HepG2 (cell line): ENCODE results near the gene ANKRD11. TPM values are rescaled to one million over a fixed set of nuclear protein-coding genes. Genes with fewer than 3 reads are reported as not detected.

Experiments used
- ATAC-seq: fragments of 200-7000 bp; cut with Tn5 transposase; 3 replicates; pipeline ENCODE4 v1.9.1; 2020; ENCODE audit warnings: mild to moderate bottlenecking, moderate library complexity
- BruUV-seq: library from RNA; stranded (reverse); fragments of 400-500 nt; replicated peaks from 2 replicates; lab custom pipeline; 2021; lab: Mats Ljungman, UMichigan
- CTCF ChIA-PET: fragments of 300-600 bp; formaldehyde crosslinking; extraction: SDS; loops from one replicate; lab custom pipeline; 2021; ENCODE audit warnings: low total read pairs, inconsistent platforms, low intra/inter-chr PET ratio; lab: Yijun Ruan, JAX
- POLR2A ChIA-PET: fragments of 350-600 bp; sonication (Branson Sonifier 250); formaldehyde crosslinking; loops from one replicate; lab custom pipeline; 2020; ENCODE audit warnings: antibody characterized with exemption, inconsistent platforms; lab: Yijun Ruan, JAX
- DNase-seq: peaks from one replicate; pipeline ENCODE4 v3.0.0-alpha.2; 2015; ENCODE audit warnings: low spot score
- FAIRE-seq: peaks from 3 replicates; lab custom pipeline; 2011; peaks lifted over from hg19 to GRCh38; lab: Jason Lieb, UNC
- H2AFZ ChIP-seq: one replicate; pipeline ENCODE4 v1.6.1; 2011; ENCODE audit warnings: low read length, inconsistent platforms
- H3K27ac ChIP-seq: fragments of 300-600 bp; 3 replicates; pipeline ENCODE4 v1.8.0; 2011; ENCODE audit warnings: mixed run types, mild to moderate bottlenecking, mixed read lengths, low read length, inconsistent platforms; ENCODE audit not compliant: insufficient read depth; ENCODE audit errors: extremely low read length
- H3K27me3 ChIP-seq, 2 experiments: fragments of 200-600 bp in 1 of 2; 2 replicates in 1 of 2; 3 replicates in 1 of 2; pipeline versions ENCODE4 v1.6.0 to v1.8.0; 2011; ENCODE audit warnings: low read length in 2 of 2, mild to moderate bottlenecking in 2 of 2, moderate library complexity in 2 of 2, inconsistent platforms in 1 of 2; ENCODE audit not compliant: insufficient read depth in 2 of 2, control insufficient read depth in 1 of 2
- H3K36me3 ChIP-seq, 2 experiments: fragments of 200-600 bp in 1 of 2; replicated peaks in 1 of 2; 2 replicates in 1 of 2; 3 replicates in 1 of 2; pipeline versions ENCODE4 v1.5.1 to v1.8.0; 2011; ENCODE audit warnings: low read length in 2 of 2, inconsistent platforms in 1 of 2; ENCODE audit not compliant: insufficient read depth in 2 of 2, control insufficient read depth in 1 of 2
- H3K4me1 ChIP-seq: 2 replicates; pipeline ENCODE4 v1.5.1; 2012; ENCODE audit warnings: low read length, inconsistent platforms; ENCODE audit not compliant: insufficient read depth
- H3K4me2 ChIP-seq: 2 replicates; pipeline ENCODE4 v1.6.0; 2011; ENCODE audit warnings: low read depth, low read length, inconsistent platforms
- H3K4me3 ChIP-seq, 3 experiments: fragments of 200-600 bp in 1 of 3; sonication (generic), shearing (Covaris generic) in 1 of 3; replicated peaks in 1 of 3; 2 replicates each; pipeline ENCODE4 v1.5.1; 2011 to 2016; ENCODE audit warnings: low read length in 3 of 3, inconsistent platforms in 2 of 3, low read depth in 2 of 3, mild to moderate bottlenecking in 2 of 3, control low read depth in 1 of 3, mixed read lengths in 1 of 3; ENCODE audit not compliant: insufficient read depth in 1 of 3
- H3K79me2 ChIP-seq: one replicate; pipeline ENCODE4 v1.6.1; 2011; ENCODE audit warnings: low read length, inconsistent platforms; ENCODE audit not compliant: insufficient read depth
- H3K9ac ChIP-seq: 2 replicates; pipeline ENCODE4 v1.6.0; 2011; ENCODE audit warnings: mild to moderate bottlenecking, low read depth, low read length, inconsistent platforms; ENCODE audit not compliant: insufficient read depth
- H3K9me3 ChIP-seq: 2 replicates; pipeline ENCODE4 v1.5.1; 2012; ENCODE audit warnings: mild to moderate bottlenecking, low read length
- H4K20me1 ChIP-seq: 2 replicates; pipeline ENCODE4 v1.6.0; 2011; ENCODE audit warnings: inconsistent platforms, mild to moderate bottlenecking, low read length, moderate library complexity; ENCODE audit not compliant: insufficient read depth
- AGO2 ChIP-seq: fragments of 200-400 bp; formaldehyde crosslinking; optimal IDR thresholded peaks from 2 replicates; pipeline ENCODE3; 2017; ENCODE audit warnings: mild to moderate bottlenecking, low read depth, low read length, moderate library complexity
- JDP2 ChIP-seq: sonication (generic); formaldehyde crosslinking; IDR thresholded peaks from 2 replicates; pipeline ENCODE4 v1.8.1; 2022; ENCODE audit warnings: missing genetic modification reagents, borderline replicate concordance
- KAT2B ChIP-seq: fragments of 150-350 bp; IDR thresholded peaks from 2 replicates; pipeline ENCODE4 v1.6.1; 2014; ENCODE audit warnings: low read depth, low read length, borderline replicate concordance
- MAZ ChIP-seq, 2 experiments: sonication (generic) in 1 of 2; formaldehyde crosslinking in 1 of 2; IDR thresholded peaks; 2 replicates each; pipeline versions ENCODE4 v1.5.0 to v1.6.1; 2012 to 2020; ENCODE audit warnings: low read depth in 2 of 2, mild to moderate bottlenecking in 2 of 2, borderline replicate concordance in 1 of 2, improper control_type of control experiment in 1 of 2, low read length in 1 of 2, missing genetic modification reagents in 1 of 2, moderate library complexity in 1 of 2
- MTF2 ChIP-seq: sonication (generic); formaldehyde crosslinking; IDR thresholded peaks from 2 replicates; pipeline ENCODE4 v1.5.0; 2020; ENCODE audit warnings: missing genetic modification reagents, borderline replicate concordance
- PCBP1 ChIP-seq: fragments of 200-400 bp; formaldehyde crosslinking; IDR thresholded peaks from 2 replicates; pipeline ENCODE4 v1.6.1; 2017; ENCODE audit warnings: mild to moderate bottlenecking, low read depth, low read length, borderline replicate concordance
- RARA ChIP-seq: IDR thresholded peaks from 2 replicates; pipeline ENCODE4 v1.6.1; 2016; ENCODE audit warnings: missing genetic modification reagents, missing compliant biosample characterization
- RBM22 ChIP-seq: fragments of 200-400 bp; formaldehyde crosslinking; optimal IDR thresholded peaks from 2 replicates; pipeline ENCODE3; 2017; ENCODE audit warnings: mild to moderate bottlenecking, low read length, moderate library complexity
- SSRP1 ChIP-seq: IDR thresholded peaks from 2 replicates; pipeline ENCODE4 v1.6.1; 2016; ENCODE audit warnings: control low read depth
- ZBTB38 ChIP-seq: sonication (generic); formaldehyde crosslinking; IDR thresholded peaks from 2 replicates; pipeline ENCODE4 v1.5.1; 2020; ENCODE audit warnings: mild to moderate bottlenecking, missing genetic modification reagents
- ZNF207 ChIP-seq: fragments of 450-650 bp; IDR thresholded peaks from 2 replicates; pipeline ENCODE4 v1.6.1; 2016; ENCODE audit warnings: antibody characterized with exemption, borderline replicate concordance
- ZNF232 ChIP-seq: sonication (generic); formaldehyde crosslinking; IDR thresholded peaks from 2 replicates; pipeline ENCODE4 v1.4.0; 2020; ENCODE audit warnings: missing genetic modification reagents, borderline replicate concordance
- ZNF572 ChIP-seq: sonication (generic); formaldehyde crosslinking; IDR thresholded peaks from 2 replicates; pipeline ENCODE4 v1.5.1; 2020; ENCODE audit warnings: mild to moderate bottlenecking, missing genetic modification reagents
- WGBS: methylation state at CpG from one replicate; pipeline ENCODE4 v1.1.6; 2017; ENCODE audit warnings: low lambda C conversion rate; 5-methylcytosine and 5-hydroxymethylcytosine counted together
- in situ Hi-C: cut with HindIII; loops from 2 replicates; pipeline ENCODE4 v1.10.0; 2017; ENCODE audit warnings: low pct_unique_long_range_greater_than_20kb; ENCODE audit not compliant: extremely low pct_ligation_motif_present
- intact Hi-C: fragments of 100-400 bp; cut with micrococcal nuclease; formaldehyde crosslinking; loops from one replicate; pipeline ENCODE4 v1.10.0; 2022; ENCODE audit not compliant: unreplicated experiment
- polyA plus RNA-seq, 8 experiments: library from polyadenylated mRNA; depleted of rRNA in 3 of 8; stranded (reverse) in 7 of 8; unstranded in 1 of 8; fragments of >200 nt; fragmentation: Illumina TruSeq in 4 of 8; extraction: Trizol in 4 of 8; gene quantifications; 2 replicates each; pipeline versions ENCODE4 v1.2.1 to v1.2.3, GENCODE V29; 2011 to 2016; ENCODE audit warnings: low read depth in 4 of 8, missing spikeins in 1 of 8, mixed read lengths in 1 of 8; ENCODE audit not compliant: insufficient read depth in 1 of 8
- total RNA-seq, 5 experiments: library from RNA; depleted of rRNA; stranded (reverse); fragments of >200 nt; fragmentation: Illumina TruSeq; extraction: Trizol; gene quantifications; 2 replicates each; pipeline ENCODE4 v1.2.3, GENCODE V29; 2016; ENCODE audit warnings: low read depth in 1 of 5
- TF ChIP-seq, protein P1 (sequence below): sonication (generic); formaldehyde crosslinking; IDR thresholded peaks from 2 replicates; pipeline ENCODE4 v1.9.0; 2022; ENCODE audit warnings: missing genetic modification reagents, mild to moderate bottlenecking, borderline replicate concordance
- TF ChIP-seq, protein P2 (sequence below): IDR thresholded peaks from 2 replicates; pipeline ENCODE4 v1.6.1; 2016; ENCODE audit warnings: control low read depth
- TF ChIP-seq, protein P3 (sequence below): sonication (generic); formaldehyde crosslinking; IDR thresholded peaks from 2 replicates; pipeline ENCODE4 v1.4.0; 2020; ENCODE audit warnings: missing genetic modification reagents, borderline replicate concordance
- TF ChIP-seq, protein P4 (sequence below): sonication (generic); formaldehyde crosslinking; IDR thresholded peaks from 2 replicates; pipeline ENCODE4 v1.4.0; 2020; ENCODE audit warnings: missing genetic modification reagents, mild to moderate bottlenecking, borderline replicate concordance

Gene ANKRD11
- total and polyA plus RNA-seq, 2 of the 13 experiments (the other 11 are each of a cell fraction or from before 2014, with no cell fraction given) = 21.4 to 38.4 TPM

DNA sequence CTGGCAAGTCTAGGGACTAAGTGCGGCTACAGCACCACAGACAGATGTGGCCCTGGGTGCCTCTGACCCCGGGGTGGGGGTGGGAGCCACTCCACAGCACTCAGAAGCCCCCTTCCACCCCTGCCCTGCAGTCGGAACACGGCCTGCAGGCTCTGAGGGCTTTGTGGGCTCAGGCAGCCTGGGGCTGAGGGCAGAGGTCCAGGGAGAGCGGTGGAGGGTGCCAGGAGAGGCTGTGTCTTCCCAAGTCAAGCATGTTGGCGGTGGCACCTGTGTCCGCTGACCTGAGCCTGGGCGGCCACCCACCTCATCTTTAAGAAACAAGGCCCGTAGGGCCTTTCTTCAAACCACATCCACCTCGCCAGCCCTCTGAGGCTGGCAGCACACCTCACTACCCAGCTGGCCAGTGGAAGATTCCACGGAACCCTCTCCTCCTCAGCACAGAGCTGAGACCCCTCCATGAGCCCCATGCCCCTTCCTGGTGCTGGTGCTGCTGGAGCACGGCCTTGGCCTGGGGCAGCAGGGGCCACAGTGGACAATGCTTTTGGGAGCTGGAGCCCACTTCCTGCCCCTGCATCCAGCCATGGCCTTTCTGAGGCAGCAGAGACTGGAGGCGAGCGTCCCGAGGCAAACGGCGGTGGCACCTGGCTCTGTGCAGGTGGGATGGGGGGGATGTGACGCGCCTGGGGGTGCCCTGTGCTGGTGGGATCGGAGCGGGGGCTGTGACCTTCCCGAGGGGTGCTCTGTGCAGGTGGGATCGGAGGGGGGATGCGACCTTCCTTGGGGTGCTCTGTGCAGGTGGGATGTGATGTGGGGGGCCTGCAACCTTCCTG lies 195.1 kb downstream of the ANKRD11 start (continued):
- TF ChIP-seq ZNF572 (CRISPR knock-in tag) (no peak), MAZ (IDR thresholded peaks at IDR 0.05; ENCODE audit: borderline replicate concordance, low read depth, low read length) (no peak), MAZ (CRISPR knock-in tag; IDR thresholded peaks at IDR 0.05; ENCODE audit: low read depth) (no peak), ZNF207 (no peak), RARA (no peak), PCBP1 (0 out of 2 replicates have a peak, but pooled peaks have one; percentile 23)
- TF ChIP-seq, protein P1, sequence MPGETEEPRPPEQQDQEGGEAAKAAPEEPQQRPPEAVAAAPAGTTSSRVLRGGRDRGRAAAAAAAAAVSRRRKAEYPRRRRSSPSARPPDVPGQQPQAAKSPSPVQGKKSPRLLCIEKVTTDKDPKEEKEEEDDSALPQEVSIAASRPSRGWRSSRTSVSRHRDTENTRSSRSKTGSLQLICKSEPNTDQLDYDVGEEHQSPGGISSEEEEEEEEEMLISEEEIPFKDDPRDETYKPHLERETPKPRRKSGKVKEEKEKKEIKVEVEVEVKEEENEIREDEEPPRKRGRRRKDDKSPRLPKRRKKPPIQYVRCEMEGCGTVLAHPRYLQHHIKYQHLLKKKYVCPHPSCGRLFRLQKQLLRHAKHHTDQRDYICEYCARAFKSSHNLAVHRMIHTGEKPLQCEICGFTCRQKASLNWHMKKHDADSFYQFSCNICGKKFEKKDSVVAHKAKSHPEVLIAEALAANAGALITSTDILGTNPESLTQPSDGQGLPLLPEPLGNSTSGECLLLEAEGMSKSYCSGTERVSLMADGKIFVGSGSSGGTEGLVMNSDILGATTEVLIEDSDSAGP (CRISPR knock-in tag) = peak; percentile 33; the same call in 1 of the 2 replicates

DNA sequence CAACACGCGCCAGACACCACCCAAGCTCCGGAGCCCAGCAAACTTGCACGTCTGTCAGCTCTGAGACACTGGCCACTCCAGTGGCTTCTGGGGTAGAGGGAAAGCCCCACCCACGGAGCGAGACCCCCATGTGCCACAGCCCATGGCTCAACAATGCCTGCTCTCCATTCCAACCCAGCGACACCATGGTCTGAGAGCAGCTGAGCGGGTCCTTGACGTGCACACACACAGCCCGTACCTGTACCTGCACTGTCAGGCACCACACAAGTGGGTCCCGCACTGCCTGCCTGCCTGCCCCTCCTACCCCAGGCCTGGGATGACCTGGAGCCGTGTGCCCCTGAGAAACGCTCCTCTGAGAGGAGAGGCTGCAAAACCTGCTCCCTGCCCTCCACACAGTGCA lies 195.9 kb downstream of the ANKRD11 start:
- intact Hi-C loops = no loop called here
- no peaks in the 10 kb centered on the region for H3K9me3 ChIP-seq
- 96% methylated on average over 12 of the region's 13 CpGs for WGBS
- no peak for ATAC-seq
- H3K4me2 ChIP-seq = no peak overlapping the region
- BruUV-seq = no TSS peak
- H3K9ac ChIP-seq = no peak overlapping the region
- H3K27me3 ChIP-seq = no peaks in the 10 kb centered on the region
- H3K36me3 ChIP-seq = peaks cover 17 to 57% of the 10 kb centered on the region in 2 experiments
- no peak overlapping the region for H2AFZ ChIP-seq
- H4K20me1 ChIP-seq = peaks cover 55% of the 10 kb centered on the region
- CTCF ChIA-PET = no interaction called here
- no peak for DNase-seq
- POLR2A ChIA-PET = no interaction called here
- peaks cover 48% of the 10 kb centered on the region for H3K79me2 ChIP-seq
- in situ Hi-C loops = no loop called here
- no peak for FAIRE-seq
- no peak overlapping the region for H3K27ac ChIP-seq
- H3K4me1 ChIP-seq = peaks cover 51% of the 10 kb centered on the region
- H3K4me3 ChIP-seq = no peak overlapping the region
- TF ChIP-seq RBM22 (peak; percentile 36), ZBTB38 (0 out of 2 replicates have a peak, but pooled peaks have one; percentile 38), AGO2 (peak; percentile 34), ZNF232 (no peak), MTF2 (CRISPR knock-in tag) (no peak), JDP2 (no peak), KAT2B (no peak), SSRP1 (0 out of 2 replicates have a peak, but pooled peaks have one; percentile 31)
- TF ChIP-seq, protein P2, sequence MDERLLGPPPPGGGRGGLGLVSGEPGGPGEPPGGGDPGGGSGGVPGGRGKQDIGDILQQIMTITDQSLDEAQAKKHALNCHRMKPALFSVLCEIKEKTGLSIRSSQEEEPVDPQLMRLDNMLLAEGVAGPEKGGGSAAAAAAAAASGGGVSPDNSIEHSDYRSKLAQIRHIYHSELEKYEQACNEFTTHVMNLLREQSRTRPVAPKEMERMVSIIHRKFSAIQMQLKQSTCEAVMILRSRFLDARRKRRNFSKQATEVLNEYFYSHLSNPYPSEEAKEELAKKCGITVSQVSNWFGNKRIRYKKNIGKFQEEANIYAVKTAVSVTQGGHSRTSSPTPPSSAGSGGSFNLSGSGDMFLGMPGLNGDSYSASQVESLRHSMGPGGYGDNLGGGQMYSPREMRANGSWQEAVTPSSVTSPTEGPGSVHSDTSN (CRISPR knock-in tag) = no peak
- TF ChIP-seq, protein P3, sequence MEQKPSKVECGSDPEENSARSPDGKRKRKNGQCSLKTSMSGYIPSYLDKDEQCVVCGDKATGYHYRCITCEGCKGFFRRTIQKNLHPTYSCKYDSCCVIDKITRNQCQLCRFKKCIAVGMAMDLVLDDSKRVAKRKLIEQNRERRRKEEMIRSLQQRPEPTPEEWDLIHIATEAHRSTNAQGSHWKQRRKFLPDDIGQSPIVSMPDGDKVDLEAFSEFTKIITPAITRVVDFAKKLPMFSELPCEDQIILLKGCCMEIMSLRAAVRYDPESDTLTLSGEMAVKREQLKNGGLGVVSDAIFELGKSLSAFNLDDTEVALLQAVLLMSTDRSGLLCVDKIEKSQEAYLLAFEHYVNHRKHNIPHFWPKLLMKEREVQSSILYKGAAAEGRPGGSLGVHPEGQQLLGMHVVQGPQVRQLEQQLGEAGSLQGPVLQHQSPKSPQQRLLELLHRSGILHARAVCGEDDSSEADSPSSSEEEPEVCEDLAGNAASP = no peak
- TF ChIP-seq, protein P4, sequence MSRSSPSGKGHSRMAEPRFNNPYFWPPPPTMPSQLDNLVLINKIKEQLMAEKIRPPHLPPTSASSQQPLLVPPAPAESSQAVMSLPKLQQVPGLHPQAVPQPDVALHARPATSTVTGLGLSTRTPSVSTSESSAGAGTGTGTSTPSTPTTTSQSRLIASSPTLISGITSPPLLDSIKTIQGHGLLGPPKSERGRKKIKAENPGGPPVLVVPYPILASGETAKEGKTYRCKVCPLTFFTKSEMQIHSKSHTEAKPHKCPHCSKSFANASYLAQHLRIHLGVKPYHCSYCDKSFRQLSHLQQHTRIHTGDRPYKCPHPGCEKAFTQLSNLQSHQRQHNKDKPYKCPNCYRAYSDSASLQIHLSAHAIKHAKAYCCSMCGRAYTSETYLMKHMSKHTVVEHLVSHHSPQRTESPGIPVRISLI = no peak
